Measurements from ENCODE around the gene IMPDH2.

The IMPDH2 gene

DNA sequence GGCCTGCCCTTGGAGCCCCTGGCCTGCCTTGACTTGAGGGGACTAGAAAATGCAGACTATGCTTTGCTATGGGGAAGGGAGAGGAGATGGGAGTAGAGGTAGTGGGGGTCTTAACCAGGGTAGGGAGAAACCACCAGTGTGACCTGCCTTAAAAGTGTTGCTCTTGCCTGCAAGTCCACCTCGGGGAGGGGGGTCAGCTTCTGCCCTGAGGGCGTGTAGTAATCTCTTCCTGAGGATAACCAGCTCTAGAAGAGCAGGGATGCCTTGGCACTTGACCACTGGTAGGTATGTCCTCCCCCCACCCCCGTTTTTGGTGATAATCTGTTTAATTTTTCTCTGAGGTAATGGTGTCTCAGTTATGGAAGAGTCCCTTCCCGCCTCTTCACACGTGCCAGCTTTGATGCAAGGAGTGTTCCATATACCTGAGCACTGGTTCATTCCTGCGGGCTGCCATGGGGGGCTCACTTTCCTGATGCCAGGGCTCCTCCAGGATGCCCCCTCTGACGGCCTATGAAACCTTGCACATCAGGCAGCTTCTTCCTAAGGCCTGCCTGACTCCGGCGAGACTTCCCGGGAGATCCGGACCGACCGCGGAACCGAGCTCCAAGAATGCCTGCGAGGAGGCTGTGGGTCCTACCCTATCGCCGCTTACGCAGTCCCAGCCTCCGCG is 39.9 kb downstream of the IMPDH2 start:
- peak overlapping the region; percentile 71; the same call in 1 of the 2 replicates for H3K9ac ChIP-seq
- TF ChIP-seq CTCF (conservative IDR thresholded peaks at IDR 0.05; ENCODE audit: low read depth, low read length): no peak
- H2AFZ ChIP-seq (ENCODE audit: low read depth): peak overlapping the region; percentile 73; the same call in 1 of the 2 replicates
- H3K4me3 ChIP-seq (IDR thresholded peaks at IDR 0.05; ENCODE audit: insufficient read depth, low read depth, low read length): peak overlapping the region; percentile 43
- H3K27ac ChIP-seq: peak overlapping the region; percentile 71
- peaks cover 16% of the 10 kb centered on the region for H3K4me1 ChIP-seq (ENCODE audit: low read depth, poor library complexity, severe bottlenecking)
- H3K4me2 ChIP-seq: peak overlapping the region; percentile 82
- no peaks in the 10 kb centered on the region for H3K36me3 ChIP-seq (ENCODE audit: insufficient read depth)
- H3K27me3 ChIP-seq (ENCODE audit: insufficient read depth, low read depth): no peaks in the 10 kb centered on the region
- peaks cover 11% of the 10 kb centered on the region; the same call in 1 of the 2 replicates for H3K79me2 ChIP-seq (ENCODE audit: insufficient read depth, low read depth)
- H4K20me1 ChIP-seq (ENCODE audit: insufficient read depth): no peaks in the 10 kb centered on the region

DNA sequence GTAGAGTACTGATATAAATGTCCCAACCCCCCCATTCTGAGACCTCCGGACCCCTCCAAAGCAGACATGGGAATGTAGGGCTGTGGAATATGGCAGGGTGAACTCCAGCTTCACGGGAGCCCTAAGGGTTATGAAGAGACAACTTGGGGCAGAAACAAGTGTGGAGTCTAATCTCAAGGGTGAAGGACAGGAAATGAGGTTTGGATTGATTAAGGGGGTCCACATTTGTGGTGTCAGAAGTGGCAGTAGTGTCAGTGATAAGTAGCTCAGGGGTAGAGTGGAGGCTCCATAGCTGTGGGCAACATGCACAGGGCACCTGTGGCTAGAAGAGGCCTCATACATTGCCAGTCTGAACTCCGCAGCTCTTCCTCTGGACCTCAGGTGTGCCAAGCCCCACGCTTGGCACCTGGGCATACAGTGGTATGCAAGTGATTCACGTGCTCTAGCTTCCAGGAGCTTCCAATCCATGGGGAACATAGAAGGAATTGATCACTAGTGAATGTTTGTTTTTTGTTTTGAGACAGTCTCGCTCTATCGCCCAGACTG is 43.3 kb downstream of the IMPDH2 start:
- Histone ChIP-seq H3K9ac (no peak overlapping the region), H4K20me1 (ENCODE audit: insufficient read depth) (no peaks in the 10 kb centered on the region), H3K4me3 (IDR thresholded peaks at IDR 0.05; ENCODE audit: insufficient read depth, low read depth, low read length) (no peak overlapping the region), H3K27me3 (ENCODE audit: insufficient read depth, low read depth) (no peaks in the 10 kb centered on the region), H3K4me2 (no peak overlapping the region), H3K27ac (no peak overlapping the region), H2AFZ (ENCODE audit: low read depth) (no peak overlapping the region), H3K4me1 (ENCODE audit: low read depth, poor library complexity, severe bottlenecking) (peaks cover 13% of the 10 kb centered on the region), H3K79me2 (ENCODE audit: insufficient read depth, low read depth) (peaks cover 4% of the 10 kb centered on the region; the same call in 1 of the 2 replicates), H3K36me3 (ENCODE audit: insufficient read depth) (no peaks in the 10 kb centered on the region)
- TF ChIP-seq CTCF (conservative IDR thresholded peaks at IDR 0.05; ENCODE audit: low read depth, low read length): no peak

DNA sequence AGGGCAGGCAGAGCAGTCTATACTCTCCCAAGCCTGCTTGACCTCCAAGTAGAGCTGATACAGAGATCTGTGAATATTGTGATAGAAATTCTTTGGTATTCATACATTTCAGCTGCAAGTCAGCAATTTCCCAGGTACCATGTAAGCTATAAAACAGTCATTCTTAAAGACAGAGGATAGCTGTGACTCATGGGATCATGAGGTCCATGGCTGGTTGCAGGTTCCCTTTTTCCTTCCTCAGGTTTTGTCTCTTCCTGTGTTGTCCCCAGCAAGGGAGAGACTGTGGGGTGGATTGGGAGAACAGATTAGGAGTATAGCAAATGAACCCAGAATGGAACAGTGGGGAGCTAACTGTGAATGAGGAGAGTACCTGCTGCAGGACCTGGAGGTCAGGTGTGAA is 44.5 kb downstream of the IMPDH2 start:
- Histone ChIP-seq H3K36me3 (ENCODE audit: insufficient read depth) (no peaks in the 10 kb centered on the region), H2AFZ (ENCODE audit: low read depth) (no peak overlapping the region), H4K20me1 (ENCODE audit: insufficient read depth) (no peaks in the 10 kb centered on the region), H3K4me1 (ENCODE audit: low read depth, poor library complexity, severe bottlenecking) (peaks cover 13% of the 10 kb centered on the region), H3K27ac (no peak overlapping the region), H3K4me3 (IDR thresholded peaks at IDR 0.05; ENCODE audit: insufficient read depth, low read depth, low read length) (no peak overlapping the region), H3K4me2 (no peak overlapping the region), H3K79me2 (ENCODE audit: insufficient read depth, low read depth) (no peaks in the 10 kb centered on the region), H3K27me3 (ENCODE audit: insufficient read depth, low read depth) (no peaks in the 10 kb centered on the region), H3K9ac (no peak overlapping the region)
- TF ChIP-seq CTCF (conservative IDR thresholded peaks at IDR 0.05; ENCODE audit: low read depth, low read length): no peak

GRCh38 chr3:48983096-48983495 is 46.1 kb downstream of the IMPDH2 start:
- H3K27ac ChIP-seq: no peak overlapping the region
- H3K4me2 ChIP-seq: no peak overlapping the region
- no peak overlapping the region for H3K9ac ChIP-seq
- no peaks in the 10 kb centered on the region for H3K79me2 ChIP-seq (ENCODE audit: insufficient read depth, low read depth)
- H3K27me3 ChIP-seq (ENCODE audit: insufficient read depth, low read depth): no peaks in the 10 kb centered on the region
- H4K20me1 ChIP-seq (ENCODE audit: insufficient read depth): no peaks in the 10 kb centered on the region
- TF ChIP-seq CTCF (conservative IDR thresholded peaks at IDR 0.05; ENCODE audit: low read depth, low read length): no peak
- H3K36me3 ChIP-seq (ENCODE audit: insufficient read depth): no peaks in the 10 kb centered on the region
- H3K4me3 ChIP-seq (IDR thresholded peaks at IDR 0.05; ENCODE audit: insufficient read depth, low read depth, low read length): no peak overlapping the region
- no peak overlapping the region for H2AFZ ChIP-seq (ENCODE audit: low read depth)
- H3K4me1 ChIP-seq (ENCODE audit: low read depth, poor library complexity, severe bottlenecking): peaks cover 7% of the 10 kb centered on the region

Data from KMS-11 (cell line).